Upper lobe of right lung (tissue), 1 donor: ENCODE results near the gene TGFBI. TPM values are rescaled to one million over a fixed set of nuclear protein-coding genes. Genes with fewer than 3 reads are reported as not detected.
A peak's percentile ranks its signal among the peaks of the same experiment; 100 is the strongest.

Experiments used
- ATAC-seq: fragments of 200-7000 bp; cut with Tn5 transposase; one replicate; pipeline ENCODE4 v1.9.1; 2020; ENCODE audit warnings: mild to moderate bottlenecking, moderate library complexity
- DNase-seq: peaks from one replicate; pipeline ENCODE4 v3.0.0-alpha.2; 2020
- H3K27ac ChIP-seq: fragments of 200-600 bp; one replicate; pipeline ENCODE4 v1.8.0; 2022
- H3K27me3 ChIP-seq: fragments of 200-600 bp; one replicate; pipeline ENCODE4 v1.8.0; 2022; ENCODE audit warnings: mild to moderate bottlenecking
- H3K36me3 ChIP-seq: fragments of 200-600 bp; one replicate; pipeline ENCODE4 v1.8.0; 2022
- H3K4me1 ChIP-seq: fragments of 200-600 bp; one replicate; pipeline ENCODE4 v1.8.0; 2022
- H3K4me3 ChIP-seq: fragments of 200-600 bp; one replicate; pipeline ENCODE4 v1.8.0; 2022; ENCODE audit warnings: mild to moderate bottlenecking
- H3K9me3 ChIP-seq: fragments of 200-600 bp; one replicate; pipeline ENCODE4 v1.8.0; 2022
- intact Hi-C: fragments of 100-400 bp; cut with DNase I; formaldehyde crosslinking; loops from one replicate; pipeline ENCODE4 v1.11.0; 2022
- total RNA-seq: library from RNA; stranded (reverse); fragmentation: NEBNext Ultra II Directional; extraction: Animal tissue kit (Norgen Biotek cat#: 25700); gene quantifications from one replicate; pipeline ENCODE4 v1.2.1, GENCODE V29; 2021
- TF ChIP-seq, protein P1 (sequence below): fragments of 200-600 bp; IDR thresholded peaks from one replicate; pipeline ENCODE4 v1.8.0; 2022; ENCODE audit warnings: antibody characterized with exemption
- donor health status: DM: no; HTN: yes; CAD: no; lungs with severe emphysema.

TGFBI gene
- total RNA-seq, 1 donor from 2014 or later = 96.7 TPM

- Histone ChIP-seq H3K4me1 (peaks cover 11% of the 10 kb centered on the region), H3K9me3 (no peaks in the 10 kb centered on the region), H3K4me3 (no peak overlapping the region), H3K36me3 (peaks cover 3% of the 10 kb centered on the region), H3K27ac (no peak overlapping the region), H3K27me3 (no peaks in the 10 kb centered on the region)
- ATAC-seq (no peak), DNase-seq (peak; percentile 25)
- intact Hi-C loops = no loop called here
- TF ChIP-seq, protein P1, sequence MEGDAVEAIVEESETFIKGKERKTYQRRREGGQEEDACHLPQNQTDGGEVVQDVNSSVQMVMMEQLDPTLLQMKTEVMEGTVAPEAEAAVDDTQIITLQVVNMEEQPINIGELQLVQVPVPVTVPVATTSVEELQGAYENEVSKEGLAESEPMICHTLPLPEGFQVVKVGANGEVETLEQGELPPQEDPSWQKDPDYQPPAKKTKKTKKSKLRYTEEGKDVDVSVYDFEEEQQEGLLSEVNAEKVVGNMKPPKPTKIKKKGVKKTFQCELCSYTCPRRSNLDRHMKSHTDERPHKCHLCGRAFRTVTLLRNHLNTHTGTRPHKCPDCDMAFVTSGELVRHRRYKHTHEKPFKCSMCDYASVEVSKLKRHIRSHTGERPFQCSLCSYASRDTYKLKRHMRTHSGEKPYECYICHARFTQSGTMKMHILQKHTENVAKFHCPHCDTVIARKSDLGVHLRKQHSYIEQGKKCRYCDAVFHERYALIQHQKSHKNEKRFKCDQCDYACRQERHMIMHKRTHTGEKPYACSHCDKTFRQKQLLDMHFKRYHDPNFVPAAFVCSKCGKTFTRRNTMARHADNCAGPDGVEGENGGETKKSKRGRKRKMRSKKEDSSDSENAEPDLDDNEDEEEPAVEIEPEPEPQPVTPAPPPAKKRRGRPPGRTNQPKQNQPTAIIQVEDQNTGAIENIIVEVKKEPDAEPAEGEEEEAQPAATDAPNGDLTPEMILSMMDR = no peak
Observed at GRCh38 chr5:136048966-136049365, 20.2 kb downstream of the TGFBI start.

DNA sequence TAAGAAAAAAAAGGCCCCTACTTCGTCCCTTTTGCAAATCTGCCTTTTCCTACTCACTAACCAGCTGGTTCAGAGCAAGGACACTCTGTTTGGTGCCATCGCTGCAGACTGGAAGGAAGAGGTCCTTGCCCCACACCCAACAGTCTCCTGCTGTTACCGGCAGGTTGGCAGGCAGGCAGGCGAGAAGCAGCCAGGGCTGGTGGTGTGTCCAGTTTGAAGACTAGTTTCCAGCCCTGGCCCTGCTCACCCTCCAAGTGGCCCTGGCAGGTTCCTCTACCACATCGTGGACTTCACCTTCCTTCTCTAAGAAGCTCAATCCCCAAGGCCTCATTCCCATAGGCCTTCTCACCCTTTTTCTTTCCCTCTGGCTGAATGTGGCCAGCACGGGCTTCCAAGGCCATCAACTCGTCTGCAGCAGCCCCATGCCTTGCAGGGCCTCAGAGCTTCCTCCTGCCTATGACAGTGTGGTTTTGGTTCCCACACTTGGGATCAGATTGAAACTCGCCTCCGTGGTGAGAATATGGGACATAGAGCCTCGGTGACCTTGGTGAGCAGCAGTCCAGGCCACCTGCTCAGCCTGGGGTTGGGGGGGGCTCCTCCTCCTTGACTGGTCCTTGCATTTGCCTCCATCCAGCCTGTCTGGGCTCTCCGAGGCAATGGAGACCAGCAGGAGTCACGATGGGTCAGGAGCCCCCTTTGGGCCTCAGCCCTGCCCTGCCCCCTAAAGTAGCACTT, 22.9 kb downstream of the TGFBI start:
- H3K4me3 ChIP-seq = no peak overlapping the region
- H3K4me1 ChIP-seq = peaks cover 14% of the 10 kb centered on the region
- H3K9me3 ChIP-seq = no peaks in the 10 kb centered on the region
- H3K27ac ChIP-seq = no peak overlapping the region
- no peaks in the 10 kb centered on the region for H3K27me3 ChIP-seq
- ATAC-seq (no peak), DNase-seq (peak; percentile 57)
- TF ChIP-seq, protein P1 = no peak
- intact Hi-C loops = no loop called here
- H3K36me3 ChIP-seq = peaks cover 9% of the 10 kb centered on the region

- H3K9me3 ChIP-seq = no peaks in the 10 kb centered on the region
- intact Hi-C loops = no loop called here
- TF ChIP-seq, protein P1 = no peak
- H3K4me1 ChIP-seq = peaks cover 24% of the 10 kb centered on the region
- H3K27me3 ChIP-seq = no peaks in the 10 kb centered on the region
- H3K36me3 ChIP-seq = peaks cover 9% of the 10 kb centered on the region
- H3K4me3 ChIP-seq = no peak overlapping the region
- no peak overlapping the region for H3K27ac ChIP-seq
- DNase-seq (no peak), ATAC-seq (no peak)
Observed at GRCh38 chr5:136052692-136053335, 24.0 kb downstream of the TGFBI start.

DNA sequence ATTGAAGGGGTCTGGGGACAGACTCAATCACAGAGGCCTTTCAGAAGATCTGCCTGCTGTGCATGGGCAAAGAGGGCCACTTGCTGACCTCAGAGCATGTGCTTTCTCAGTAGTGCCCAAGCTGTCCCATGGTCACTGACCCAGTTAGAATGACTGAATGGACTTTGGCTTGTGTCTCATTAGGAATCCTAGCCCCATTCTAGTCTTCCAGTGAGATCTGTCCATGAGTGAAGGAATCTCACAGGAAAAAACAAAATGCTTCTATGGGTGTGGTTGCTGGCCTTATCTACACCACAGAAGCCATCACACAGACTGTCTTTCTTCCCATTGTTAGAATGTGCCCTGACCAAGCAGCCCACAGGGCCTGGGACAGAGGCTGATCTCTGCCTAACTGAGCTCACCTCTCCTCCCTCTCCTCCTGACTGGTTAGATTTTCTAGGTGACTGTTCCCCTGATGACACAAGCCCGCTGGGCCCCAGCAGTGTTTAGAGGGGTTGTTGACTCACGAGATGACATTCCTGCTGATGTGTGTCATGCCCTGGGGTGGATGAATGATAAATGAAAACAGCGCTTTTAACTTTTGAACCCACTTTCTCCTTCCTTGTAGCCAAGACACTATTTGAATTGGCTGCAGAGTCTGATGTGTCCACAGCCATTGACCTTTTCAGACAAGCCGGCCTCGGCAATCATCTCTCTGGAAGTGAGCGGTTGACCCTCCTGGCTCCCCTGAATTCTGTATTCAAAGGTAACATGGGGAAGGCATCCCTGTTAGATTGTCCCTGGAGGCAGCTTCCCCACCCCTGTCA, 24.8 kb downstream of the TGFBI start:
- DNase-seq (no peak), ATAC-seq (peak; percentile 46)
- H3K27ac ChIP-seq = no peak overlapping the region
- no peaks in the 10 kb centered on the region for H3K9me3 ChIP-seq
- H3K4me3 ChIP-seq = no peak overlapping the region
- intact Hi-C loops = no loop called here
- TF ChIP-seq, protein P1 = no peak
- peaks cover 28% of the 10 kb centered on the region for H3K4me1 ChIP-seq
- no peaks in the 10 kb centered on the region for H3K27me3 ChIP-seq
- peaks cover 9% of the 10 kb centered on the region for H3K36me3 ChIP-seq

DNA sequence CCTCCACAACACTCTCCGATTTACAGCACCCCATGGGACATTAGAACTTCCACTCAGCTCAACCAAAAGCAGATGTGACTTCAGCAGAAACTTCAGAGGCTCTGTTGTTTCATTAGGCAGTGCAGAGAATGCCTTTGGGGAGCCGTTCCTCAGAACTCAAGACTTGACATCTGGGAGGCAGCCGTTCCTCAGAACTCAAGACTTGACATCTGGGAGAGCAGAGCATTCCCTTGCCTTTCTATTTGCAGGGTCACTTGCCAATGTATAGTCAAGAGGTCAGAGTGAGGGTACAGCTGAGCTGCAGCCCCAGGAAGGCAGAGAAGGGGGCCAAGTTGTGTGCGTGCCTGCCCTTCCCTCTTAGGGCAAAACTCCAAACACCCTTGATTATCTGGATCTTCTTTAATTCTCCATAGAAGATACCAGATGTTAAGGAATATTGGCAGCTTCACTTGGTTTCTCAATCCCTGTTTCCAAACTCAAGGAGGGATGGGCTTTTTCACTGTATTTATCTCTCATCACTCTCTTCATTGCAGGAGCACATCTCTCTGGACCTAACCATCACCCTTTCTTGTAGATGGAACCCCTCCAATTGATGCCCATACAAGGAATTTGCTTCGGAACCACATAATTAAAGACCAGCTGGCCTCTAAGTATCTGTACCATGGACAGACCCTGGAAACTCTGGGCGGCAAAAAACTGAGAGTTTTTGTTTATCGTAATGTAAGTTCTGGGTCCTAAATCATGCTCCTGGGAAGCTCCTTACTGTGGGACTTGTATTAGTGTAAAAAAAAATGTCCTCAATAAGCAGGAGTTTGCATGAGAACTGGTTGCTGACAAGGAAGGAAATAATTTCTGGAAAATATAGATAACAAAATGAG, 25.6 kb downstream of the TGFBI start:
- intact Hi-C loops = no loop called here
- Histone ChIP-seq H3K9me3 (no peaks in the 10 kb centered on the region), H3K36me3 (peaks cover 9% of the 10 kb centered on the region), H3K4me3 (no peak overlapping the region), H3K4me1 (peaks cover 28% of the 10 kb centered on the region), H3K27me3 (no peaks in the 10 kb centered on the region), H3K27ac (no peak overlapping the region)
- TF ChIP-seq, protein P1 = no peak
- ATAC-seq = no peak
- DNase-seq = no peak
